Activated CD8-positive, alpha-beta memory T cell treated with anti-CD3 and anti-CD28 coated beads, Interleukin-2, amount 50 U/mL, for 24 hours (primary cell): ENCODE measurements around the gene STRC.
"Not testable (repeated sequence)": the region's sequence is repeated elsewhere in the genome, so short reads cannot be mapped to it uniquely, and the experiment has no call there.

Experiments
- DNase-seq: peaks from one replicate; pipeline ENCODE4 v3.0.0-alpha.2; 2020; ENCODE audit errors: extremely low read depth

STRC gene

GRCh38 chr15:43563793-43564192, 54.8 kb downstream of the STRC start:
- not testable (repeated sequence) for DNase-seq

DNA sequence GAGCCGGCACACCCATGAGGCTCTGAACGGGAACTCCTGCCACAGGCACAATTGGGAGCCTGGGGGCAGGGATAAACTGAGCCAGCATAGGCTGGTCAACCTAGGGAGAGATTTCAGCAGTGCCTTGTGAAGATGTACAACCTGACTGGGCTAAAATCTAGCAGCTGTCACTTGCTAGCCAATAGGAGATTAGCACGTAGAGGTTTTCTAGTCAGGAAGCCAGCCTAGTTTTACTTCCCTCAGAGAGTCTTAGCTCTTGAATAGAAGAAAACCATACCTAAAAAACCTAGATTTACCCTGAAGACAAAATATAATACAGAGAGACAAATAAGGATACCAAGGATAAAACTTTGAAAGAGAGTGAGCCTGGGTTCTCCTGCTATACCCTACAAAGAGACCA, 55.8 kb downstream of the STRC start:
- not testable (repeated sequence) for DNase-seq

DNA sequence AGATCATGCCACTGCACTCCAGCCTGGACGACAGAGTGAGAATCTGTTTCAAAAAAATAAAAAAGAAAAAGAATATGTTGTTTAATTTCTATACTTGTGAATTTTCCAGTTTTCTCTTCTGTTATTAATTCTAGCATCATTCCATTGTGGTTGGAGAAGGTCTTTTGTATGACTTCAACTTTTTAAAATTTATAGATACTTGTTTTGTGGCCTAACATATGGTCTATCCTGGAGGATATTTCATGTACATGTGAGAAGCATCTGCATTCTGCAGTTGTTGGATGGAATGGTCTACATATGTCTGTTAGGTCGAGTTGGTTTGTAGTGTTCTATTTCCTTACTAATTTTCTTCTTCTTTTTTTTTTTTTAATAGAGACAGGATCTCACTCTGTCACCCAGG, 65.6 kb downstream of the STRC start:
- no peak for DNase-seq

GRCh38 chr15:43552256-43552655, 66.3 kb downstream of the STRC start:
- DNase-seq = no peak

DNA sequence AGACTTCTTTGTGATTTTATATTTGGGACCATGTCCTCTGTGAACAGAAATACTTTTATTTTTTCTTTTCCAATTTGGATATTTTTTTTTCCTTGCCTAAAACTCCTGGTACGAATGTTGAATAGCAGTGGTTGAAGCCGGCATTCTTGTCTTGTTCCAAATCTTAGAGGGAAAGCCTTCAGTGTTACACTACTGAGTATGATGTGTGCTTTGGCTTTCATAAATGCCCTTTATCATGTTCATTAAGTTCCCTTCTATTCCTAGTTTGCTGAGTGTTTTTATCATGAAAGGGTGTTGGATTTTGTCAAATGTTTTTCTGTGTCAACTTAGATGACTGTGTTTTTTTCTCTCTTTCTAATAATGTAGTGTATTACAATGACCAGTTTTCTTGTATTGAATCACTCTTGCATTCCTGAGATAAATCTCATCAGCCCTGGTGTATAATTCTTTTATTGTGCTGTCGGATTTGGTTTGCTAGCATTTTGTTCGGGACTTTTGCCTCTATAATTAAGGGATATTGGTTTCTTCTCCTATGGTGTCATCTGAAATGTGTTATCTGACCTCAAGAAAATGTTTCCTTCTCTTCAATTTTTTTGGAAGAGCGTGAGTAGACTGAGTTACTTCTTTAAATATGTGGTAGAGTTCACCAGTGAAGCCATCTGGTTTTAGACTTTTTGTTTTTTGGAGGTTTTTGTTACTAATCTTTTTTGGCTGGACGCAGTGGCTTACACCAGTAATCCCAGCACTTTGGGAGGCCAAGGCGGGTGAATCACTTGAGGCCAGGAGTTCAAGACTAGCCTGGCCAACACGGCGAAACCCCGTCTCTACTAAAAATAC, 67.9 kb downstream of the STRC start:
- no peak for DNase-seq
